COR-L47 (cell line): Measurements from ENCODE around the gene CPED1.

Experiments used
- DNase-seq: peaks from one replicate; lab custom pipeline; 2025; lab: John Stamatoyannopoulos, UW

CPED1 gene

GRCh38 chr7:120988591-120989256 lies at the start of gene CPED1:
CPED1 (plus strand) TSS chr7:120988711; CDS start chr7:120989622, 911 bp downstream.
- DNase-seq = peak; percentile 9

GRCh38 chr7:120939345-120939744 lies 49.2 kb upstream of the CPED1 start:
- no peak for DNase-seq

DNA sequence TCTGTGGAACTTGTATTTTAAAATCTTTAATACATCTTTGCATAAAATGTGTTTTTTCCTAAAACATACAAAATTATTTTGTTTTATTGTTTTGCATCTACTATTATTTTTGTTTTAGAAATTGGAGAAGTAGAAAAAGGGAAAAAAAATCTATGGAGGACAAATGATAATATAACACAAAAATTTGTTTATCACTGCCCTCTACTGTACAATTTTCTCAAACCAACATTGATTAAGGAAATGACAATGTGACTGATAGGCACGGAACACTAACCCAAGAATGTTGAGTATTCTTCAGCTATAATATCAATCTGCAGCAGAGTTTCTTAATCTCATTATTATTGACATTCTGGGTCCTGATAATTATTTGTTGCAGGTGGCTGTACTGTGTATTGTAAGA lies 47.4 kb upstream of the CPED1 start:
- peak; percentile 5 for DNase-seq

GRCh38 chr7:120941856-120942255 lies 46.7 kb upstream of the CPED1 start:
- DNase-seq = no peak

DNA sequence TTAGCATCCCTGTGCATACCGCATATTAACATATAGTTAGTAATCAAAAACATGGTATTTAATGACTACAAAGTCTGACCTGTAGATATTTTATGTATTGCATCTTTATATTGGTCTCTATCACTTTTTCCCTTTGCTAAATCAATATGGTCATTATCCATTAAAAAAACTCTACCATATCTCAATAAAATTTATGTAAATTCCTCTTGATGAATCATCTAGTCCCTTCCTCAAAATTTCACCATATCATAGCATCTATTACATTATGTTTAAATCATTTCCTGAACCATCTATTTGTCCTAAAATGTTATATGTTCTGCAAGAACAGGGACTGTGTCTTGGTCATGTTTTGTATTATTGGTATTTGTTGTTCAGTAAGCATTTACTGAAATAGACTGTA lies 45.6 kb upstream of the CPED1 start:
- no peak for DNase-seq

DNA sequence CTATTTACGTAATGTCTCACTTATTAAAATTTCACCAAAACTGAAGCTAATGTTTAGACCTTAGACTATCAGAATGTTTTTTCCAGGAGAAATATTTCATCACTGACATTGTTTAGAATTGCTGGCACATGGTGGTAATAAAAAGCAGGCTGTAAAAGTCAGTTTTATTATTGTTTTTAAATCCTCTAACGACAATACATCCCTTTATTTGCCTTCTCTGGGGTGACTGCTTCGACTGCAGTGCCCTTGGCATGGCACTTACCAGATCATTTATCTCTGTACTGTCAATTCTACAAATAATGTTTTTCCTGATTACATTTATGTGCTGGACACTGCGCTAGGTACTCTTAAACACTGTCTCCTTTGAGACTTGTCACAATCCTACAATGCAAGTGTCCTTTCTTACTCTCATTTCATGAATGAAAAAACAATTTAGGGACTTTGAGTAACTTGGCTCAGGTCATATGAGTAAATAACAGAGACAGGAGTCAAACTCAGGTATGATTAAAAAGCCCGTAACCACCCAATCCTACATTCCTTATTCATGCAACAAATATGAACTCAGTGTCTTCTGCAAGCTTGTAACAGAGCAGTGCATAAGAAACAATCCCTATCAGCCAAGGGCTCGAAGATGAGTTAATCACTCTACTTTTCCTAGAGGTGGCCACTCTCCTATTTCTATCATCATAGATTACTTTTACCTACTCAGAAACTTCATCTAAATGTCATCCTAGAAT lies 43.5 kb upstream of the CPED1 start:
- DNase-seq = no peak

GRCh38 chr7:120947980-120948379 lies 40.5 kb upstream of the CPED1 start:
- no peak for DNase-seq

- no peak for DNase-seq
Measured at GRCh38 chr7:120949393-120949911, 39.1 kb upstream of the CPED1 start.

- no peak for DNase-seq
Measured at GRCh38 chr7:120949998-120950538, 38.4 kb upstream of the CPED1 start.

DNA sequence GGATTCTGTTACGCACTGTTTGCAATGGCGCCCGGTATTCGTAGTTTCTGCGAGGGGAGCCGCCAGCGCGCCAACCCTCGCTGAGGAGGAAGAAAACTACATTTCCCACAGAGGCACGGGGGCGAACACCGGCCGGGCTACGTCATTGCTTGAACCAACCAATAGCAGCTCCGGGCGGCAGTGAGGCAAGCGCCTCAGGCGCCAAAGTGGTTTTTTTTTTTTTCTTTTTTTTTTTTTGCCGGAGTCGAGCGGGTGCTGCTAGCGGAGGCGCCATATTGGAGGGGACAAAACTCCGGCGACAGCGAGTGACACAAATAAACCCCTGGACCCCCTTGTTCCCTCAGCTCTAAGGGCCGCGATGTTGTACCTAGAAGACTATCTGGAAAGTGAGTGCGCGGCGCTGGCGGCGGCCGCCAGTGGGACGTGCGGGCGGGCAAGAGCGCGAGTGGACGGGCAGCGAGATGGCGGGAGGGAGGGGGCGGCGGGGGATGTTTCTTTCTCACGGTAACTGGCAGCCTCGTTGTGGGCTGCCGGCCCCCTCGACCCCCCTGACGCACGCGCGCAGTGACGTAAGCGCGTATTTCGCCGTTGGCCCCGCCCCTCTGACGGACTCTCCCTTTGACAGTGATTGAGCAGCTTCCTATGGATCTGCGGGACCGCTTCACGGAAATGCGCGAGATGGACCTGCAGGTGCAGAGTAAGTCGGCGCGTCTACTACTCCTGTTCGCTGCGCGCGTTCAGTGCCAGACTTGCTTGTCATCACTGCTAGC lies 37.8 kb upstream of the CPED1 start, which contains the start of gene ING3:
Gene ING3 (plus strand): TSS at position 239 of the 770 bp plus-strand sequence. CDS start 120 bp downstream, at position 359.
- peak; percentile 99 for DNase-seq

DNA sequence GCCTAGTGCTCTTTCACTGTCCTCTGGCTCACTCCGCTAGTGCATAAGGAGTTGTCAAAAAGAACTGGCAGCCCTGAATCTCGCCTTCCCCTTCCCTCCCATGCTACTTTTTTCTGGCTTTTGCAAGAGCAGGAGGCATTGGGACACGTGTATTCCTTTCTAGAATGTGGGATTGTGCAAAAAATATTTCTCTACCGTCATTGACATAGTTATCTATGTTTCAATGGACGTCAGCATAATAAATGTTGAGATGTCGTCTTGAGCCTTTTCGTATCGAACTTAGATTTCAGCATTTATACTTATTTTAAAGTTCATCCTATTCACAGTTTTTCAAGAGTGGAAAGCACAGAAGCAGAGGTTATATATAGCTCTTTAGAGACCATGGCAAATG lies 37.2 kb upstream of the CPED1 start:
- no peak for DNase-seq

DNA sequence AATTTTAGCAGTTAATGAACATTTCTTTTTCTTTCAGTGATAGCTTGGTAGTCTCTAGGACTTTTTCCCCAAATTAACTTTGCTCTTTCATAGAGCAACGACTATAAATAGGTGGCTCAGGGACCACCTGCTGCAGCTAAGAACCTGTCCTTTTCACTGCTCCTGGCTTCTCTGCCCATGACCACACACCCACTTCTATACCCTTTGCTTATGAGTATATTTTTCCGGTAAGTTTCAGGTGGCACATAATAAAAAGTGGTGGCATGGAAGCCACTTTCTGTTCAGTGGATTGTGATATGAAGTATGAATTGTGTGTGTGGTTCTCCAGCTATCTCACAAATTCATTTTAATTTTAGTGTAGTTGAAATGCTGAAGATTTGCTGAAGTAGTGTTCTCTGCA lies 36.7 kb upstream of the CPED1 start:
- no peak for DNase-seq

GRCh38 chr7:120955577-120956149 lies 32.8 kb upstream of the CPED1 start:
- DNase-seq = no peak

GRCh38 chr7:120959929-120960484 lies 28.5 kb upstream of the CPED1 start:
- no peak for DNase-seq

GRCh38 chr7:120960714-120961113 lies 27.8 kb upstream of the CPED1 start:
- no peak for DNase-seq

DNA sequence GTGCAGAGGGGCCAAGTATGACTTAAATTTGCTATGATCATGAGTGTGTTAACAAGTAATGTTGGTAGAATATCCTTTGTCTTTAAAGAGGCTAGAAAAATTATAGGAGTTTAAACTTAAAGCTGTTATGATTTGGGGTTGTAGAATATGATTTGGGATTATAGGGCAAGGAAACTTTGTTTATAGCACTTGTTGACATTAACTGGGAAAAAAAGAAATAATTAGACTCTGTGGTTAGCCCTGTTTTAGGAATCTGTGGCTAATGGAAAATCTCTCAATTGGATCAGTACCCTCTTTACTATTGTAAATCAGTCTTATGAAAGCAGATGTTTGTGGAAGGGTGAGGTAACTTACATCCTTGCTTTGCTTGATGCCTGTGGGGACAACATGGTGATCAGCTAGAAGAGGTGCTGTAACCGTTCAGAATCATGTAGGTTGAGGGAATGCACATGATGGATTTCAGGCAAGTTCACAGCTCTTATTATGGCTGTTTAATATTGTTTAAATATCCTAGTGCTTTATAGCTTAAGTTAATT lies 26.8 kb upstream of the CPED1 start:
- DNase-seq = no peak

DNA sequence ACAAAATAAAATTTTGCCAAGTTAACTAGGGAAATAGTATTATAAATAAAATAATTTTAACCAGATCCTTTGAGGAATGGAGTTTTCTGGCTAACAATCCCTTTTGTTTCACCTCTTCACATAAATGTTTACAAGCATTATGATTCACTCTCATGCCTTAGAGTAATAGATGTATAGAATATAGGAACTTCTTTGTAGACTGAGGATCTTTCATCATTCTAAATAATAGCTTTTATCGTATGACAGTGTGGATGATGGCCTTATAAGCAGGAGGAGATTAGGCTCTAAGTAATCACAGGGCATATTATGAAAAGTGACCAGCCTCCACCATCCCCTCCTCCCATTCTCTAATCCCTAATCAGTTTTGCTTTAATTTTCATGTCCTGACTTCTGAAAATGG lies 24.4 kb upstream of the CPED1 start:
- DNase-seq = no peak

- peak; percentile 22 for DNase-seq
Measured at GRCh38 chr7:120966961-120967360, 21.6 kb upstream of the CPED1 start.

GRCh38 chr7:120973849-120974248 lies 14.7 kb upstream of the CPED1 start:
- DNase-seq = no peak

- DNase-seq = no peak
Measured at GRCh38 chr7:120979765-120980499, 8.6 kb upstream of the CPED1 start.

DNA sequence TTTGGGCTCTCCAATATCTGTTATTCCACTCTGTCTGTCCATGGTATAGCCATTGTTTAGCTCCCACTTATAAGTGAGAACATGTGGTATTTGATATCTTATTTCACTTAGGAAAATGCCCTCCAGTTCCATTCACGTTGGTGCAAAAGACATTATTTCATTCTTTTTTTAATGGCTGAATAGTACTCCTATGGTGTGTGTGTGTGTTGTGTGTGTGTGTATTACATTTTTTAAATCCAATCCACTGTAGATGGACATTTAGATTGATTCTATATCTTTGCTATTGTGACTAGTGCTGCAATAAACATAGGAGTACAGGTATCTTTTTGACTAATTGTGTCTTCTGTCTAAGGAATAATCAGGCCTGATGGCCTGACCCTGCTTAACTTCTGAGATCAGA lies 7.4 kb upstream of the CPED1 start:
- no peak for DNase-seq
